Measurements from ENCODE around the gene PTPRM. TPM values are rescaled to one million over a fixed set of nuclear protein-coding genes. Genes with fewer than 3 reads are reported as not detected.

Gene PTPRM
- total RNA-seq, 4 donors from 2014 or later, result 206 to 337 (median 255) TPM

- TF ChIP-seq, protein P1, sequence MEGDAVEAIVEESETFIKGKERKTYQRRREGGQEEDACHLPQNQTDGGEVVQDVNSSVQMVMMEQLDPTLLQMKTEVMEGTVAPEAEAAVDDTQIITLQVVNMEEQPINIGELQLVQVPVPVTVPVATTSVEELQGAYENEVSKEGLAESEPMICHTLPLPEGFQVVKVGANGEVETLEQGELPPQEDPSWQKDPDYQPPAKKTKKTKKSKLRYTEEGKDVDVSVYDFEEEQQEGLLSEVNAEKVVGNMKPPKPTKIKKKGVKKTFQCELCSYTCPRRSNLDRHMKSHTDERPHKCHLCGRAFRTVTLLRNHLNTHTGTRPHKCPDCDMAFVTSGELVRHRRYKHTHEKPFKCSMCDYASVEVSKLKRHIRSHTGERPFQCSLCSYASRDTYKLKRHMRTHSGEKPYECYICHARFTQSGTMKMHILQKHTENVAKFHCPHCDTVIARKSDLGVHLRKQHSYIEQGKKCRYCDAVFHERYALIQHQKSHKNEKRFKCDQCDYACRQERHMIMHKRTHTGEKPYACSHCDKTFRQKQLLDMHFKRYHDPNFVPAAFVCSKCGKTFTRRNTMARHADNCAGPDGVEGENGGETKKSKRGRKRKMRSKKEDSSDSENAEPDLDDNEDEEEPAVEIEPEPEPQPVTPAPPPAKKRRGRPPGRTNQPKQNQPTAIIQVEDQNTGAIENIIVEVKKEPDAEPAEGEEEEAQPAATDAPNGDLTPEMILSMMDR (IDR thresholded peaks at IDR 0.05; ENCODE audit: low read depth), result no peak
Observed at GRCh38 chr18:8424481-8424880, 857.4 kb downstream of the PTPRM start.

- TF ChIP-seq, protein P1 (IDR thresholded peaks at IDR 0.05; ENCODE audit: low read depth), result no peak
Observed at GRCh38 chr18:8424917-8425725, 858.0 kb downstream of the PTPRM start.

DNA sequence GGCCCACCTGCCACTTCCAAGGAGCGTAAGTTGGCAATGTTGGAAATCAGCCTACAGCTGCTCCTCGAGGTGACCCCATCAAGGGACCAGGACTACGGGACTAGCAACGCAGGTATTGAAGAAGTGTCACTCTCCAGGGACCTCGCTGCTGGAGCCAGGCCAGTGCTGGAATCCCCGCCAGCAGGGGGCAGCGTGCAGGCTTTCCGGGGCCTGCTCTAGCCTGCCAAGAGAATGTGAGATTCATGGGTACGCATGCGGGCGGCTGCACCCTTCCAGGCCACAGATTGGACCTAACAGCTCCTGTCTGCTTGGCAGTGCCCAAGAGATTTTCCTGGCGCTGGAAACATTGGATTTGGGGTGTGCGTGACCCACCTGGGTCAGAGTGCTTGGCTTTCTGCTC, 859.3 kb downstream of the PTPRM start:
- TF ChIP-seq, protein P1 (IDR thresholded peaks at IDR 0.05; ENCODE audit: low read depth), result no peak

GRCh38 chr18:8427339-8427738, 860.2 kb downstream of the PTPRM start:
- TF ChIP-seq, protein P1 (IDR thresholded peaks at IDR 0.05; ENCODE audit: low read depth), result no peak

DNA sequence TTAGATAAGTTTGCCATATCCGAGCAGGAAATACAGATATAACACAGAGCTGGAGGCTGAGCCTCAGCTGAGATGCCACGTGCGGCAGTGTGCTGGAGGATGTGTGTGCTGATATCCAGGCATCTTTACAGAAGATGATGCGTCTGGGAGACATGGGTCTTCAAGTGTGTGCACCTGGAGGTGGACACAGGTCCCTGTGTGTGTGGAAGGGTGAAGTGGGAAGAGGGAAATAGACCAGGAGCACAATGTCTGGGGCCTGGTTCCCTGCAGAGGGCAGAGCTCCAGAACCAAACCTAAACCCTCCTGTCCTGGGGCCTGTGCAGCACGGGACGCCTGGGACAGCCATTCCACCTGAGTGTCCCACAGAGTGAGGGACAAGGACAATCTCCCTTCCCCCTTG, 861.8 kb downstream of the PTPRM start:
- TF ChIP-seq, protein P1 (IDR thresholded peaks at IDR 0.05; ENCODE audit: low read depth), result no peak

DNA sequence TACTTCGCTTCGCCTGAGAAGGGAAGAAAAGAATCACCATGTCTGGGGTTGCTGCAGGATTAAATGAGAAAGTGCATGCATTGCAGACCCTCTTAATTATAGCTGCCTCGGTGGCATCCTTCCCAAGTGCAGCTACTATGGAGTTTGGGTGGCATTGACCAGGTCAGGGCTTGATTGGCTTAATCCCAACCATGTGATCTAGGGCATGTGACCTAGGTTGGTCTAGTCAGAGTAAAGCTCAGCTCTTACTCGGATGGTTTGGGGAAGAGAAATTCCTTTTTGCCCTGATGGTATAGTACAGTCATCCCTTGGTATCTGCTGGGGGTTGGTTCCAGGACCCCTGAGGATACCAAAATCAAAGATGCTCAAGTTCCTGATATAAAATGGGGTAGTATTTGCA, 863.9 kb downstream of the PTPRM start:
- TF ChIP-seq, protein P1 (IDR thresholded peaks at IDR 0.05; ENCODE audit: low read depth), result no peak

DNA sequence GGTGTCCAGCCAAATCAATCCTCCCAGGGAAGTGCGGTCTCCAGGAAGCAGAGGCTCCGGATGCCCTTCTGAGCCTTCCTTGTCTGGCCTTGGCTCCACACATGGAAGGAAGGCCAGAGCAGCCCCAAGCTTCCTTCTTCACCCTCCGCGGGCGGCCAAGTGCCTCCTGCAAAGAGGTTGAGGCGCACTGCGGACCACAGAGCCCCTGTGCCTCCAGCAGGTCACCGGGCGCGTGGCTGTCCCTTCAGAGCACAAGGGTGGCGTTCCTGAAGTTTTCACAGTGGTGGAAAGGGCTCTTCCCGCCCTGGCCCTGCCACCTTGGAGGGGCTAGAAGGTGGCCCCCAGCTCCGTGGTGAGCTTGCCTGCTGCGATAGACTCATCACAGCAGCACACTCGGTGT, 866.2 kb downstream of the PTPRM start:
- TF ChIP-seq, protein P1 (IDR thresholded peaks at IDR 0.05; ENCODE audit: low read depth), result no peak

All from subcutaneous adipose tissue (tissue), 4 donors.